ENCODE data around the gene PDSS1.

PDSS1 gene

DNA sequence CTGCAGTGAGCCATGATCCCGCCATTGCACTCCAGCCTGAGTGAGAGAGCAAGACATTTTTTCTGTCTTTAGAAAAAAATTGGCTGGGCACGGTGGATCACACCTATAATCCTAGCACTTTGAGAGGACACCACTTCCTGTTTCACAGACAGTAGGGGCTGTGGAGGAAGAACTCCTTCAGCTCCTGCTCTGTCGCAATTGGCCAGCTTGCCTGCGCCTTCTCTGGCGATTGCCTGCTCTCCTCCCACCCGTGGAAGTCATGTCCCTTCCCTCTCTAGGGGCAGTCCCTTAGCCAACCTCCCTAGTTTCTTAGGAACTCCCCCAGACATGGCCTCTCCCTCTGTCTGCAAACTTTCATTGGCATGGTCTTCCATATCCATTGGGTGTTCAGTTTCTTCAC, 8.7 kb downstream of the PDSS1 start:
- Histone ChIP-seq H3K4me3 (ENCODE audit: low read length, poor library complexity, severe bottlenecking) (no peak overlapping the region), H3K4me2 (ENCODE audit: low read depth, low read length, poor library complexity, severe bottlenecking) (no peak overlapping the region), H3K4me1 (ENCODE audit: insufficient read depth, low read length, poor library complexity, severe bottlenecking) (peaks cover 2% of the 10 kb centered on the region), H3K9ac (ENCODE audit: low read depth, low read length, poor library complexity, severe bottlenecking) (no peak overlapping the region), H4K20me1 (ENCODE audit: insufficient read depth, low read length, poor library complexity, severe bottlenecking) (peaks cover 5% of the 10 kb centered on the region), H3F3A (ENCODE audit: low read depth) (no peaks in the 10 kb centered on the region), H3K36me3 (ENCODE audit: insufficient read depth, low read length) (peaks cover 35% of the 10 kb centered on the region; the same call in 1 of the 2 replicates), H3K27me3 (ENCODE audit: insufficient read depth, low read length, poor library complexity, severe bottlenecking) (no peaks in the 10 kb centered on the region), H3K79me2 (ENCODE audit: insufficient read depth, low read length) (peaks cover 19% of the 10 kb centered on the region), H3K9me2 (replicated peaks; ENCODE audit: low read depth, low read length) (no peaks in the 10 kb centered on the region), H2AFZ (ENCODE audit: low read length) (no peak overlapping the region), H3K9me3 (ENCODE audit: insufficient read depth, low read depth, low read length) (no peaks in the 10 kb centered on the region)
- TF ChIP-seq, protein P1, sequence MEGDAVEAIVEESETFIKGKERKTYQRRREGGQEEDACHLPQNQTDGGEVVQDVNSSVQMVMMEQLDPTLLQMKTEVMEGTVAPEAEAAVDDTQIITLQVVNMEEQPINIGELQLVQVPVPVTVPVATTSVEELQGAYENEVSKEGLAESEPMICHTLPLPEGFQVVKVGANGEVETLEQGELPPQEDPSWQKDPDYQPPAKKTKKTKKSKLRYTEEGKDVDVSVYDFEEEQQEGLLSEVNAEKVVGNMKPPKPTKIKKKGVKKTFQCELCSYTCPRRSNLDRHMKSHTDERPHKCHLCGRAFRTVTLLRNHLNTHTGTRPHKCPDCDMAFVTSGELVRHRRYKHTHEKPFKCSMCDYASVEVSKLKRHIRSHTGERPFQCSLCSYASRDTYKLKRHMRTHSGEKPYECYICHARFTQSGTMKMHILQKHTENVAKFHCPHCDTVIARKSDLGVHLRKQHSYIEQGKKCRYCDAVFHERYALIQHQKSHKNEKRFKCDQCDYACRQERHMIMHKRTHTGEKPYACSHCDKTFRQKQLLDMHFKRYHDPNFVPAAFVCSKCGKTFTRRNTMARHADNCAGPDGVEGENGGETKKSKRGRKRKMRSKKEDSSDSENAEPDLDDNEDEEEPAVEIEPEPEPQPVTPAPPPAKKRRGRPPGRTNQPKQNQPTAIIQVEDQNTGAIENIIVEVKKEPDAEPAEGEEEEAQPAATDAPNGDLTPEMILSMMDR (conservative IDR thresholded peaks at IDR 0.05; ENCODE audit: low read length): no peak
- TF ChIP-seq EZH2phosphoT487 (IDR thresholded peaks at IDR 0.05; ENCODE audit: borderline replicate concordance): no peak

DNA sequence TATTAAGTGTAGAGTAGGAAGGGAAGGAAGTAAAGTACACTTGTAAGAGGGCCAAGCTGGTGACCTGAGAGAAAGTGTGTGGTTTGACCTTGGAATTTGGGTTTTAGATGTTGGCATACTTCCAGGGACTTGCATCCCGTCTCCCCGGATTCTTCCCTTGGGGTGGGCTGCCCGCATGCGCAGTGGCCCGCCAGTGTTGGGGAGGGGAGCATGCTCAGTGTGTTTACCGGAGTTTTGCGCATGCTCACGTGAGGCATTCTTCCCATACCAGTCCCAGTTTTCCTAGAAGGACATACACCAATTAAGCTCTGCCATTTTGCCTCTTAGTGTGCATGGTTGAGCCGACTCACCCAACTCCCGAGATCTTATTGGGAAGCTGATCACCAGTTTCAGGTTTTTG, 9.4 kb downstream of the PDSS1 start:
- no peak overlapping the region for H3K4me2 ChIP-seq (ENCODE audit: low read depth, low read length, poor library complexity, severe bottlenecking)
- no peak overlapping the region for H3K4me3 ChIP-seq (ENCODE audit: low read length, poor library complexity, severe bottlenecking)
- H4K20me1 ChIP-seq (ENCODE audit: insufficient read depth, low read length, poor library complexity, severe bottlenecking): peaks cover 5% of the 10 kb centered on the region
- no peaks in the 10 kb centered on the region for H3K27me3 ChIP-seq (ENCODE audit: insufficient read depth, low read length, poor library complexity, severe bottlenecking)
- H3K9ac ChIP-seq (ENCODE audit: low read depth, low read length, poor library complexity, severe bottlenecking): no peak overlapping the region
- H3K36me3 ChIP-seq (ENCODE audit: insufficient read depth, low read length): peaks cover 35% of the 10 kb centered on the region; the same call in 1 of the 2 replicates
- H3K79me2 ChIP-seq (ENCODE audit: insufficient read depth, low read length): peaks cover 12% of the 10 kb centered on the region; the same call in 1 of the 2 replicates
- TF ChIP-seq EZH2phosphoT487 (IDR thresholded peaks at IDR 0.05; ENCODE audit: borderline replicate concordance): no peak
- TF ChIP-seq, protein P1 (conservative IDR thresholded peaks at IDR 0.05; ENCODE audit: low read length): no peak
- H2AFZ ChIP-seq (ENCODE audit: low read length): no peak overlapping the region
- H3K9me2 ChIP-seq (replicated peaks; ENCODE audit: low read depth, low read length): no peaks in the 10 kb centered on the region
- no peaks in the 10 kb centered on the region for H3F3A ChIP-seq (ENCODE audit: low read depth)
- no peaks in the 10 kb centered on the region for H3K9me3 ChIP-seq (ENCODE audit: insufficient read depth, low read depth, low read length)
- peaks cover 2% of the 10 kb centered on the region for H3K4me1 ChIP-seq (ENCODE audit: insufficient read depth, low read length, poor library complexity, severe bottlenecking)

DNA sequence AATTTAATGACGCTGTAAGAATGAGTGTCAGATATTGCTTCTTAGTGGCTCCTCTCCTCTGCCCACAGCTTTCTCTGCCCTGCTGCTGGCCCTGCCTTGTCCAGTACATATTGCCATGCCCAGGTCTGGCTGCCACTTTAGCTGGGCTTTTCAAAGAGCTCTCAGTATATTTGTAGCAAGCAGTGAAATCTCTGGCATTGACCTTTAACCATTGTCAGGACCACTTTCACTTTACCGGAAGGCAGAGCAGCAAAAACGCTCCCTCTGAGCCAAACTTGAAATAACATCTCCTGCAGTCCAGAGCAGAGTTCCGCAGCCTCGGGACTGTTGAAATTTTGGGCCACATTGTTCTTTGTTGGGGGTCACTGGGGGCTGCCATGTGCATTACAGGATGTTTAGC, 13.8 kb downstream of the PDSS1 start:
- H3K4me2 ChIP-seq (ENCODE audit: low read depth, low read length, poor library complexity, severe bottlenecking): no peak overlapping the region
- H3K9ac ChIP-seq (ENCODE audit: low read depth, low read length, poor library complexity, severe bottlenecking): no peak overlapping the region
- H3K9me2 ChIP-seq (replicated peaks; ENCODE audit: low read depth, low read length): no peaks in the 10 kb centered on the region
- peaks cover 44% of the 10 kb centered on the region; the same call in 1 of the 2 replicates for H3K36me3 ChIP-seq (ENCODE audit: insufficient read depth, low read length)
- no peaks in the 10 kb centered on the region for H4K20me1 ChIP-seq (ENCODE audit: insufficient read depth, low read length, poor library complexity, severe bottlenecking)
- no peak overlapping the region for H3K4me3 ChIP-seq (ENCODE audit: low read length, poor library complexity, severe bottlenecking)
- H3K79me2 ChIP-seq (ENCODE audit: insufficient read depth, low read length): no peaks in the 10 kb centered on the region
- H2AFZ ChIP-seq (ENCODE audit: low read length): no peak overlapping the region
- H3F3A ChIP-seq (ENCODE audit: low read depth): no peaks in the 10 kb centered on the region
- no peak for TF ChIP-seq EZH2phosphoT487 (IDR thresholded peaks at IDR 0.05; ENCODE audit: borderline replicate concordance)
- TF ChIP-seq, protein P1 (conservative IDR thresholded peaks at IDR 0.05; ENCODE audit: low read length): no peak
- H3K4me1 ChIP-seq (ENCODE audit: insufficient read depth, low read length, poor library complexity, severe bottlenecking): no peaks in the 10 kb centered on the region
- no peaks in the 10 kb centered on the region for H3K9me3 ChIP-seq (ENCODE audit: insufficient read depth, low read depth, low read length)
- no peaks in the 10 kb centered on the region for H3K27me3 ChIP-seq (ENCODE audit: insufficient read depth, low read length, poor library complexity, severe bottlenecking)
